ENCODE results near the gene RNF166. TPM values are rescaled to one million over a fixed set of nuclear protein-coding genes. Genes with fewer than 3 reads are reported as not detected.

Gene RNF166
- total RNA-seq, 1 experiment from 2014 or later, result 33.3 TPM

DNA sequence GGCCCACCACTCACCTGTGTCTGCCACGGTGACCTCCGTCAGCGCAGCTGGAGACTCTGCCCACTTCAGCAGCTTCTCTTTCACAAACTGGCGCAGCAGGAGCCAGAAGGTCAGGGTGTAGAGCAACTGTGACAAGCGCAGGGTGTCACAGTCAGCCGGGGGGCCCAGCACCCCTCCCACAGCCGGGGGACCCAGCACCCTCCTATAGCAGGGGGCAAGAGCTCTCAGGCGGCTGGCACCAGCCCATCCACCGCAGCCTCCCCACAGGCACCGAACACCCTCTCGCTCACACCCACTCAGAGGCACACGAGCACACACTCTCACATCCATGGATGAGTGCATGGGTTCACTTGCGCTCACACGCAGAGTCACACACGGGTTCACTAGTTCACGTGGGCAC lies 28.9 kb upstream of the RNF166 start:
- H3K4me1 Mint-ChIP-seq (ENCODE audit: low read depth, unreplicated experiment), result peaks cover 8% of the 10 kb centered on the region
- no TSS peak for BruUV-seq (replicated peaks)
- no peak for DNase-seq
- no peak overlapping the region for H3K4me3 Mint-ChIP-seq (ENCODE audit: low read depth, unreplicated experiment)
- TF ChIP-seq, protein P1, sequence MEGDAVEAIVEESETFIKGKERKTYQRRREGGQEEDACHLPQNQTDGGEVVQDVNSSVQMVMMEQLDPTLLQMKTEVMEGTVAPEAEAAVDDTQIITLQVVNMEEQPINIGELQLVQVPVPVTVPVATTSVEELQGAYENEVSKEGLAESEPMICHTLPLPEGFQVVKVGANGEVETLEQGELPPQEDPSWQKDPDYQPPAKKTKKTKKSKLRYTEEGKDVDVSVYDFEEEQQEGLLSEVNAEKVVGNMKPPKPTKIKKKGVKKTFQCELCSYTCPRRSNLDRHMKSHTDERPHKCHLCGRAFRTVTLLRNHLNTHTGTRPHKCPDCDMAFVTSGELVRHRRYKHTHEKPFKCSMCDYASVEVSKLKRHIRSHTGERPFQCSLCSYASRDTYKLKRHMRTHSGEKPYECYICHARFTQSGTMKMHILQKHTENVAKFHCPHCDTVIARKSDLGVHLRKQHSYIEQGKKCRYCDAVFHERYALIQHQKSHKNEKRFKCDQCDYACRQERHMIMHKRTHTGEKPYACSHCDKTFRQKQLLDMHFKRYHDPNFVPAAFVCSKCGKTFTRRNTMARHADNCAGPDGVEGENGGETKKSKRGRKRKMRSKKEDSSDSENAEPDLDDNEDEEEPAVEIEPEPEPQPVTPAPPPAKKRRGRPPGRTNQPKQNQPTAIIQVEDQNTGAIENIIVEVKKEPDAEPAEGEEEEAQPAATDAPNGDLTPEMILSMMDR (IDR thresholded peaks at IDR 0.05; ENCODE audit: unreplicated experiment), result no peak
- H3K36me3 Mint-ChIP-seq (ENCODE audit: insufficient read depth, unreplicated experiment), result peaks cover 70% of the 10 kb centered on the region
- CTCF ChIA-PET, result interaction anchor here (3.2 kb wide), 1 partner anchor 49 kb away, joined by 39 read pairs; the partner anchor contains the start of gene PIEZO1
- intact Hi-C loops (cut with micrococcal nuclease; ENCODE audit: unreplicated experiment), result loop anchor here (5.0 kb wide), 1 partner anchor 482 kb away; the partner anchor contains the start of gene ZNF778
- H3K27me3 Mint-ChIP-seq (ENCODE audit: unreplicated experiment), result no peaks in the 10 kb centered on the region
- H3K27ac Mint-ChIP-seq (ENCODE audit: unreplicated experiment), result no peak overlapping the region
- no peaks in the 10 kb centered on the region for H3K9me3 Mint-ChIP-seq (ENCODE audit: low read depth, unreplicated experiment)

DNA sequence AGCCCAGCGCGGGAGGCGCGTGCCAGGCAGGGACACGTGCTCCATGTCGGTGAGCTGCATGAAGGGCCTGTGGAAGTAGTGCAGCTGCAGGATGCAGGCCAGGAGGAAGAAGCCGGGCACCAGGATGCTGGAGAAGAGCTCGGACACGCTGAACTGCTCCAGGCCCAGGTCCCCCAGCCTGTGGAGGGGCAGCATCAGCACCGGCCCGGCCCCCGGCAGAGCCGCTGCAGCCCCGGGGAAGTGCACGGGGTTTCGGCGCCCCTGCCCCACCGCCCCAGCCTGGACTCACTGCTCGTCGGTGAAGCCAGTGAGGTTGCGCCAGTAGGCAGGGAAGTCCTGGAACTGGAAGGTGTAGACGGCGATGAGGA lies 28.1 kb upstream of the RNF166 start:
- H3K36me3 Mint-ChIP-seq (ENCODE audit: insufficient read depth, unreplicated experiment), result peaks cover 72% of the 10 kb centered on the region
- H3K4me3 Mint-ChIP-seq (ENCODE audit: low read depth, unreplicated experiment), result no peak overlapping the region
- no peaks in the 10 kb centered on the region for H3K9me3 Mint-ChIP-seq (ENCODE audit: low read depth, unreplicated experiment)
- peaks cover 8% of the 10 kb centered on the region for H3K4me1 Mint-ChIP-seq (ENCODE audit: low read depth, unreplicated experiment)
- BruUV-seq (replicated peaks), result no TSS peak
- H3K27me3 Mint-ChIP-seq (ENCODE audit: unreplicated experiment), result no peaks in the 10 kb centered on the region
- DNase-seq, result no peak
- no peak overlapping the region for H3K27ac Mint-ChIP-seq (ENCODE audit: unreplicated experiment)
- TF ChIP-seq, protein P1 (IDR thresholded peaks at IDR 0.05; ENCODE audit: unreplicated experiment), result no peak
- intact Hi-C loops (cut with micrococcal nuclease; ENCODE audit: unreplicated experiment), result no loop called here
- CTCF ChIA-PET, result no interaction called here

DNA sequence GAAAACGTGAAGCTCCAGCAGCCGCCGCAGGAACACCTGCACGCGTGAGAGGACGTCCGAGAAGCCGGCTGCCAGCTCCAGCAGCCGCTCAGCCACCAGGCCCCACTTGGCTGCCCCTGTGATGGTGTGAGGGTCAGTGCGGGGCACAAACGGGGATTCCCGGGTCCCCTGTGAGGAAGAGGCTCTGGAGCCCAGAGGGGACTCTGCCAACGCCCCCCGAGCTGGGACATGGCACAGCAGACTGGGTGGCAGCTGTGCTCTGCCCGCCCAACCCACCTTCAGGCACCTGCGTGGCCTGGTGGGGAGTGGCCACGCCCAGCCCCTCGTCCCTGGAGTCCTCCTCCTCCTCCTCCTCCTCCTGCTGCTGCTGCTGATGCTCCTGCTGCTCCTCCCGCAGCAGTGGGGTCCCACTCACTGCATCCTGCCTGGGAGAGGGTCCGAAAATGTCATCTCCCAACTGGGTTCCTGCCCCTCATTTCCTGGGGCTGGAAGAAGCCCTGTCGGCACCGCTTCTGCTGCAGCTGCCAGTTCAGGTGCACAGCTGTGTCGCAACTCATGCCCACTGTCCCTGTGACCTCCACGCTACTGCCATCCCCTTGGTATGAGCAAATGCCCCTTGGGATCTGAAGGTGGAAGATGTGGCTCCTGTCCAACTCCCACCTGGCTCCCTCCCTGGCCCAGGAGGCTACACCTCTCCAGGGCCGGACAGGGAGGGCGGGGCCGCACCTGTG lies 27.6 kb upstream of the RNF166 start:
- no peak overlapping the region for H3K4me3 Mint-ChIP-seq (ENCODE audit: low read depth, unreplicated experiment)
- intact Hi-C loops (cut with micrococcal nuclease; ENCODE audit: unreplicated experiment), result no loop called here
- TF ChIP-seq, protein P1 (IDR thresholded peaks at IDR 0.05; ENCODE audit: unreplicated experiment), result no peak
- H3K4me1 Mint-ChIP-seq (ENCODE audit: low read depth, unreplicated experiment), result peaks cover 8% of the 10 kb centered on the region
- CTCF ChIA-PET, result no interaction called here
- no peak overlapping the region for H3K27ac Mint-ChIP-seq (ENCODE audit: unreplicated experiment)
- no peak for DNase-seq
- H3K9me3 Mint-ChIP-seq (ENCODE audit: low read depth, unreplicated experiment), result no peaks in the 10 kb centered on the region
- H3K27me3 Mint-ChIP-seq (ENCODE audit: unreplicated experiment), result no peaks in the 10 kb centered on the region
- BruUV-seq (replicated peaks), result no TSS peak
- H3K36me3 Mint-ChIP-seq (ENCODE audit: insufficient read depth, unreplicated experiment), result peaks cover 69% of the 10 kb centered on the region

DNA sequence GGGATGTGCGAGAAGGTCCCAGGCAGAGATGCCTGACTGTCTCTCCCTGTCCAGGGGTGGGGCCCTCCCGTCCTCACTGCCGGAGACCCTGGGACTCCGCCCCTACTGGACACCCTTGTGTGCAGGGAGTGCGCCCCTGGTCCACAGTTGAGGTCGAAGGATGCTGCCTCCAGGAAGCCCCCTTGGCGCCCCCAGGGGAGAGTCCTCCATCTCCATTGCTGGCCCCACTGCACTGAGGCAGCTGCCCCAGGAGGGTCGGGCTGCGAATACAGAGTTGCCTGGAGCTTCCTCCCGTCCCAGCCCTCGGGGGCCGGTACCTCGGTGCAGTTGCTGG lies 26.7 kb upstream of the RNF166 start:
- BruUV-seq (replicated peaks), result TSS peak; percentile 34
- no peak overlapping the region for H3K27ac Mint-ChIP-seq (ENCODE audit: unreplicated experiment)
- peaks cover 66% of the 10 kb centered on the region for H3K36me3 Mint-ChIP-seq (ENCODE audit: insufficient read depth, unreplicated experiment)
- no peak overlapping the region for H3K4me3 Mint-ChIP-seq (ENCODE audit: low read depth, unreplicated experiment)
- H3K27me3 Mint-ChIP-seq (ENCODE audit: unreplicated experiment), result no peaks in the 10 kb centered on the region
- DNase-seq, result no peak
- CTCF ChIA-PET, result no interaction called here
- no peaks in the 10 kb centered on the region for H3K9me3 Mint-ChIP-seq (ENCODE audit: low read depth, unreplicated experiment)
- intact Hi-C loops (cut with micrococcal nuclease; ENCODE audit: unreplicated experiment), result no loop called here
- H3K4me1 Mint-ChIP-seq (ENCODE audit: low read depth, unreplicated experiment), result peaks cover 8% of the 10 kb centered on the region
- TF ChIP-seq, protein P1 (IDR thresholded peaks at IDR 0.05; ENCODE audit: unreplicated experiment), result no peak
